ENCODE data around the gene ADARB1.

GRCh38 chr21:45137612-45137937 lies 63.2 kb downstream of the ADARB1 start:
- TF ChIP-seq CTCF (IDR thresholded peaks at IDR 0.05; ENCODE audit: borderline replicate concordance, extremely low read depth, low read length, poor library complexity, severe bottlenecking) (no peak), EZH2 (IDR thresholded peaks at IDR 0.05; ENCODE audit: borderline replicate concordance, low read depth, low read length, severe bottlenecking) (no peak)
